ENCODE data around the gene PODXL.

The PODXL gene

DNA sequence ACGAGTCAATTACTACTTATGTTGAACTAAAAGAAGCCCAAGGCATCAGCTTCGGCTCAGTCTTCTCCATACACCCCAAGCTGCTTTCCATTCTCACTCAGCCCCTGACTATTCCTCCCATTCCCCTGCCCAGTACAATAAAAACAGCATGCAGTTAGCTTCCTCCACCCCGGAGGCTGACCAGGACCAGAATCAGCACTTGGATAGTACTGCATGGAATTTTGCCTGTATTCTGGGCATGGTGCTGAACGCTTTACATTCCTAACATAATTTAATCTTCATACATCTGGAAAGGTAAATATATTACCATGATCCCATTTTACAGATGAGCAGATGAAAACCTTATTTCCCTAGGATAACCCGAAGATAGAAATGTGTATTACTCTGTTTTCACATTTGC is 7.5 kb upstream of the PODXL start:
- DNase-seq = no peak

DNA sequence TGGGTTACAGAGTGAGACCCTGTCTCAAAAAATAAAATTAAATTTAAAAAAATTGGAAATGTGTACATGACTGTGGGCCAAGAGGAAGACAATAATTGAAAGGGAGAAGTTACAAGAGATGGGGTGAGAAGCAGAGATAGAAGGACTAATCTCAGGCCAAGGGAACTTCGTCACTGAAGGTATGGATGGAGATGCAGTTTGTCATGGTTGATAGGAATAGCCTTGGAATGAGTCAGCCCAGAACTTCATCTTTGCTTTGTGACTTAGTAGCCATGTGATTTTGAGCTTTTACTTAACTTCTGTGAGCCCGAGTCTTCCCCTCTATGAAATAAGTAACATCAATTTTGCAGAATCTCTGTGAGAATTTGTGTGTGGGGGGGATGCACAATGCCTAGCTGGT is 6.5 kb upstream of the PODXL start:
- no peak for DNase-seq

DNA sequence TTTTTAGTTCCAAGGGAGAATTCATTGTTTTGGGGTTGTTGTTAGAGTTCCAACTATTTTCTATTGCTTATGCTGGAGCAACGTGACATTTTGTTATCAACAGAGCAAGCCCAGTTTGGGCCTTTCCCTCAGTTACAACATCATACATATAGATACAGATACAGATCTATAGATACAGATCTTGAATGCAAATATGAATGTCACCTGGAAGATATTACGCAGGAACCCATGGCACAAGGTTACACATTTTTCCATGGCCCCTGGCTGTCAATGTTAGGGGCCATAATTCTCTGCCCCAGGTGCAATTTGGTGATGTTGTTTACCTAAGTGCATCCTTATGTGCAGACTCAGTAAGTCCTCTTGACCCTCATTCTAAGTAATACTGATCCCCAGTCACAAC is 3.6 kb upstream of the PODXL start:
- no peak for DNase-seq

- DNase-seq = no peak
These were observed 1.4 kb upstream of the PODXL start for GRCh38 chr7:131557652-131558385.

DNA sequence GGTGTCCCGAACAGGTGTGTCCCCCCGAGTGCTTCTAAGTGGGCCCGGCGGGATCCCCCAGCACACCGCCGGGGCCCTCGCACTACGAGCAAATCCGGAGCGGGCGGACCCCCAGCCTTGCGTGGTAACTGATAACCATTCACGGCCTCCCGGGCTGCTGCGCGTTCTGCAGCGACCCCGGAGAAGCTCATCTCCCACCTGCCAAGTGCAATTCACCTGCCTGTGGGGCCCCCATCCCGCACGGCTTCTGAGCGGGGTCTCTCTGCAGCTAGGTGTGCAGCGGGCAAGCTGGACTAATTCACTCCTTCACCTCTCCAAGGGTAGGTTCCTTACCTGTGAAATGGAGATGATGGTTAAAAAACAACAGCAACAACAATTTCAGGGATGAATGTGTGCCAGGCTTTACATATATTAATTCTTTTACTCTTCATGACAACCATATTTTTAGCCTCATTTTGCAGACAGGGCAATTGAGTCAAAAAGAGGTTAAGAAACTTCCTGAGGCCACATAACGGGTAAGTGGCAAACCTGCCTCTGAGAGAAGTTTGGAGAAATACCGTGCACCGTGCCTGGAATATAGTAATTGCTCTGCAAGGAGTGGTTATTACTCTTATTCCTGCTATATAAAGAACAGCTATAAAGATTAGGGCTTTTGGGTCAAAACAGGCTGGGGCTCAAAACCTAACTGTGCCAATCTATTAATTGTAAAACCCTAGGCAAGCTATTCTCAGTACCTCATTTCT is 652 bp upstream of the PODXL start:
- no peak for DNase-seq

DNA sequence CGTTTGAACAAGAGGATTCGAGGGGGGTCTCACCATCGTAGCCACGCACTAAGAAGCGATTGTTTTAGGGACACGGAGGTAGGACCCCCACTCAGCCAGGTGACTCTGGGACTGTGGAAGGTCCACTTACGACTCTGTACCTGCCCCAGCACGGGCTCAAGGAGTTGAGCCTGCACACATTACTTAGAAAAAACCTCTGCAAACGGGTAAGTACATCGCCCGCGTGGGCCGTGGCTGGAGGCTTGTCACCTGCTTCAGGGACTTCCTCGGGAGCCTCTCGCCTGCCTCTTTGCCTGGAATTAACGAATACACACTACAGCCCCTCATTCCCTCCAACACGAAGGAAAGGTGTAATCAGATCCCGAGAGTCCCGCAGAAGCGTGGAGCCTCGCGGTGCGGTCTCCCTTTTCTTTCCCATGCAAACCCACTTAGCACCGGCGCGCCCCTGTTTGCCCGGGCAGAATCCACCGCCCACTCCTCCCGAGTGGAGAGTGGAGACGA is 826 bp downstream of the PODXL start:
- no peak for DNase-seq

DNA sequence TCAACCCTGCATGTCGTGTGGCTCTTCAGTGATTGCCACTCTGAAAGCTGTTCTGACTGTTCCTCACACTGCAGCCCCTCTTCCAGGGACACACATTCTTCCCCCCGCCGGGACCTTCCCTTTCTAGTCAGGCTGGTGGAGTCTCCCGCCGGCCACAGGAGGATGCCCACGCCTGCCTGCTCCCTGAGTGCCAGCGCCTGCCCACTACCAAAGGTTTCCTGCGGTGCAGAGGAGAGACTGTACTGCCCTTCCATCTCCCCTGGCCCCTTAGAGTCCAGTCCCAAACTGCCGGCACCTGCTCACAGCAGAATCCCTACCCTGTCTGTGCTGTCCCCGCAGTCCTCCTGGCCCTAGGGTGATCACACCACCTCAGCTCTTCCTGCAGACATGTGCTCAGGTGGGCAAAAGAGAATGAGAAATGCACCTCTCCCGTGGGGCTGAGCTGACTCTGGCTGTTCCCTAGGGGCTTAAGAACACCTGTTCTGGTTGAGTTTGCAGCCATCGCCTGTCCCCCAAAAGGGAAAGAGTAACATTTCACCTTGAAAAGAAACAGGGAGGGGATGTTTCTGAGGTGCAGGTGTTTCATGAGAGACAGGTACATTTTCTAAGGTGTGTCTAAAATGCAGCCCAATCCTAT is 1.4 kb downstream of the PODXL start:
- no peak for DNase-seq

DNA sequence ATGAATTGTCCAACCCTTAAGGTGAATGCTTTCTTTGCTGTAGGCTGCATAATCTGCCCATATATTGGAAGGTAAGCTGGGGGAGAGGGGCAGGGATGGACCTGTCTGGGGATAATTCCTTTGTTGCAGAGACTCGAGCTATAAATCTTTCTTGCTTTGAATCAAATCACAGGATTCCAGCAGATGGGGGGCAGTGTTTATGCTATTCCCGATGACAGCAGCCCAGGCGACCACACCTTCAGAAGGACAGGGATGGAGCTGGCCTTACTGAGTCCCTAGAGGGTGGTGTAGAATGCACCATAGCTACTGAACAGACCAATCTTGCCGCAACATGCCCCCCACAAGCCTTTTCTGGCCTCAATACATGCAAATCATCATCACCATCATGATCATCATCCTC is 2.5 kb downstream of the PODXL start:
- no peak for DNase-seq

DNA sequence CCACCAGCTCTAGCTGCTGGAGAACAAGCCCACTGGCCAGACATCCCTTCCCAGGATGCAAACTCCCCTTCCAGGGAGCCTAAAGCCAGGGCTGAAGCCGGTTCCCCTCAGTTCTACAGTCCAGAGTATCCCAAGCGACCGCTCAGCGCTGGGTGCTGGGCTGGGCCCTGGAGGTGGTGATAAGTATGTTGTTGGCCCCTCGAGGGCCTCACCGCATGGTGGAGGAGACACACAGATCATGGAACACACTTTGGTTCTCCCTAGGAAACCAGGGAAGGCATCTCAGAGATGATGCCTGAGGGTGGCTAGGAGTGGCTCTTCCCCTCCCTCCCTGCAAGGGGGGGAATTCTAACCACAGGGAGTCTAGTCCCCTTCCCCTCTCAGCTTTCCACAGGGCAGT is 4.4 kb downstream of the PODXL start:
- DNase-seq = no peak

DNA sequence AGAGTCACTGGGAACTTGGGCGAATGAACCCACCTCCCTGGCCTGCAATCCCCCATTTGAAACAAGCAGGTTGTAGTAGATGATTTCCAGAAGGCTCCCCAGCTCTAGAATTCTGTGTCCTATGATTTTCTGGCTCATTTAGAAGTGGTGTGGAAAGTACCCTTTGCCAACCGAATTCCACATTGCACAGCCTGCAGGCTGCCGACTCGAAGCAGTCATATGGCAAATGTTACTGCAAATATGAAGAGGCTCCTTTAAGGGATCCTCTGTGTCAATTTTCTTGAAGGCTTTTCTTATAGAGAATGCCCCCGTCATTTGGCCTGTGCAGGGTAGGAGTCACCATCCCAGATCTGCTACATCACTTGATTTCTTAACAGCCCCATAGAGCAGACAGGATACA is 5.6 kb downstream of the PODXL start:
- no peak for DNase-seq

- DNase-seq = no peak
These were observed 8.1 kb downstream of the PODXL start for GRCh38 chr7:131548371-131548770.

GRCh38 chr7:131547589-131547988 is 8.8 kb downstream of the PODXL start:
- DNase-seq = no peak

- no peak for DNase-seq
These were observed 9.8 kb downstream of the PODXL start for GRCh38 chr7:131546583-131547141.

GRCh38 chr7:131546126-131546525 is 10.3 kb downstream of the PODXL start:
- no peak for DNase-seq

DNA sequence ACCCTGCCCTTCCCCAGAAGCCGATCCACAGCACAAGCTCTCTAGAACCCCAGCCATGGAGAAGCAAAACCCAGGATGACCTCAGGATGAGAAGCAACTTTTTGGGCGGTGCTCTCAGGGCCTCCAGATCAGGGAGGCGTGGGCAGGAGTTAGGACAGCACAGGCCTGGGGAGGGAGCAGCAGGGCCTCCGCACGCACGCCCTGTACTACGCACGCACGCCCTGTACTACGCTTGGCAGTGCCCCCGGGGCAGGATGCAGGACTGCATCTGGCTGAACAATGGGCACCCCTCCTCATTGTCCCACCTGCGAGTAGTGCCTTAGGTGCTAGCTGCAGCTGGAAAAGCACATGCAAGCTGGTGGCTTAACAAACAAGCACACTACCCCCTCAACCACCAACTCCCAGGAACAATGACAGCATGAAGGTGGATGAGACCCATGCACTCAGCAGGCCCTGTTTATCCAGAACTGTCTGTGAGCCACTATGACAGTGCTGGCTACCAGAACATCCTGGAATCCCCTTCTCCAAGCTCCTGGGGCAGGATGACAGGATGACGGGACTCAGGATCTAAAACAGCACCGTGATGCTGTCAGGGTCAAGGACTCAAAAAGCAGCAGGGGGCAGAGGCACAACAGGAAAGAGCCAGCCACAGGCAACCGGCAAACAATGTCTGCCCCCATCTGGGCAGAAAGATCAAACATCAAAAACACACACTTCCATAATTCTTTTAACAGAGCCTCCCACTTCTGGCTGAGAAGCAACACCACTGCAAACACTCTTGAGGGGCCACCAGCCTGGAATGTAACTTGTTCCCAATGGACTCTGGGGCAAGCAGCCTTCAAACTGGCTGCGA is 11.8 kb downstream of the PODXL start:
- no peak for DNase-seq

- DNase-seq = no peak
These were observed 12.4 kb downstream of the PODXL start for GRCh38 chr7:131544021-131544420.

DNA sequence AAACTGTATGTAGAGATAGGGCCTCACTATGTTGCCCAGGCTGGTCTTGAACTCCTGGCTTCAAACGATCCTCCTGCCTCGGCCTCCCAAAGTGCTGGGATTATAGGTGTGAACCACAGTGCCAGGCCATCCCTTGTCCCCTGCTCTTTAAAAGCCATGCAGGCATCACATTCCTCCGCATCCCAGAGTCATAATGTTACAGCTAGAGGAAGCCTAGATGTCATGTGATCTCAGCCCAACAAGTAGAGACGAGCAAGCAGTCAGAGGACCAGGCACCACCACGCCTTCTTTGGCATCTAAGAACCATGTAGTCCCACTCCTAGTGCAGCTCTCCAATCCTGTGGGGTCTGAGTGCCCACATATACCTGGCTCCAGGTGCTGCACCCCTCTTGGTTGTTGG is 13.1 kb downstream of the PODXL start:
- DNase-seq = no peak

- no peak for DNase-seq
These were observed 15.8 kb downstream of the PODXL start for GRCh38 chr7:131540491-131541162.

DNA sequence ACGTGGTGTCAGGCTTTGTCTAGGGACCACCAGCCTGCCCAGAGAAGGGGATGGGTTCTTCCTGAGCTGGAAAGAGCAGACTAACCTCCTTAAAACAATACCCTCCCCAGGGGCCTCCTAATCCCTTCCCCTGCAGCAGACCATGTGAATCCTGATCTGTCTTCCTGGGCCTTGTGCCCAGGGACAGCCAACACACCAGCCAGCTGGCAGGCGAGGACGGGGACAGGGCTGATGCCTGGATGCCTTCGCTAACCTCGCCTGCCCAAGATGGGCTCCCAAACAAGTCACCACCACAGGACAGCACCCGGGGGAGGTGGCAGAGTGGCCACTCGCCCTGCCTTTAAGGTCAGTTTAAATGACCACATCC is 17.6 kb downstream of the PODXL start:
- no peak for DNase-seq

- DNase-seq = no peak
These were observed 18.2 kb downstream of the PODXL start for GRCh38 chr7:131538071-131538812.

DNA sequence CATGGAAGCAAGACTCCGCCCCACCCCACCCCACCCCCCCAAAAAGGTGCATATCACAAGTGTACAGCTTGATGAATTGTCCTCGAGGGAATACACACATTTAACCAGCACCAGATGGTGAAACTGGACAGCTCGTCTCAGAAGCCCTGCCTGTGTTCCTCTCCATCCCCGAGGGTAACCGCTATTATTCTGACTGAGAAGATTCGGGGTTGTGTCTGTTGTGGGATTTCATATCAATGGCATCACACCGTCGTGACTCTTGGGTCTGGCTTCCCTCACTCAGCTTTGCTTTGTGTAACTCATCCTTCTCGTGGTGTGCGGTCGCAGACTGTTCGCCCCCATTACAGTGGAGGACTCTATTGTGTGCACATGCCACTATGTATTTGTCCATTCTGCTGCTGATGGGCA is 18.9 kb downstream of the PODXL start:
- no peak for DNase-seq

All from DMS153 (cell line).